ENCODE results near the gene CLCN6.
"Not testable (repeated sequence)": the region's sequence is repeated elsewhere in the genome, so short reads cannot be mapped to it uniquely, and the experiment has no call there.

Gene CLCN6

GRCh38 chr1:11802973-11803885 lies 2.8 kb upstream of the CLCN6 start (continued):
- TF ChIP-seq ZNF561 (tag by site-specific recombination; IDR thresholded peaks at IDR 0.05; ENCODE audit: borderline replicate concordance) (no peak), ZFHX2 (tag by site-specific recombination; conservative IDR thresholded peaks at IDR 0.05) (peak; percentile 77), ZNF777 (tag by site-specific recombination; IDR thresholded peaks at IDR 0.05; ENCODE audit: borderline replicate concordance) (no peak), ZNF518A (tag by site-specific recombination; conservative IDR thresholded peaks at IDR 0.05; ENCODE audit: low read depth) (no peak), PBX3 (CRISPR knock-in tag; IDR thresholded peaks at IDR 0.05) (peak; percentile 78; the same call in 1 of the 2 replicates), KLF1 (tag by site-specific recombination; IDR thresholded peaks at IDR 0.05) (peak; percentile 9; the same call in 1 of the 2 replicates), ZNF362 (tag by site-specific recombination; IDR thresholded peaks at IDR 0.05) (no peak), ZBTB48 (tag by site-specific recombination; IDR thresholded peaks at IDR 0.05) (peak; percentile 94), ZNF621 (tag by site-specific recombination; IDR thresholded peaks at IDR 0.05) (no peak), ZNF610 (tag by site-specific recombination; IDR thresholded peaks at IDR 0.05; ENCODE audit: borderline replicate concordance) (no peak)

GRCh38 chr1:11803924-11804665 lies 1.9 kb upstream of the CLCN6 start:
- peak; percentile 78 for TF ChIP-seq ZNF121 (tag by site-specific recombination; IDR thresholded peaks at IDR 0.05)
- H3K9me3 ChIP-seq (ENCODE audit: control insufficient read depth, insufficient read depth, low read depth, low read length); H3K4me1 ChIP-seq (ENCODE audit: control insufficient read depth, insufficient read depth, low read length); H3K4me3 ChIP-seq (ENCODE audit: low read depth, low read length); H3K27ac ChIP-seq (ENCODE audit: extremely low read depth, low read depth, low read length): not testable (repeated sequence)
- ChIA-PET POLR2A (interaction anchor here (0.7 to 2.0 kb wide), 9 partner anchors 10 to 176 kb away, joined by 4 to 11 read pairs (median 5); partner anchors contain the start of genes AGTRAP and MFN2), CTCF (interaction anchor here (0.6 to 1.1 kb wide), 6 partner anchors 17 to 276 kb away, joined by 3 to 8 read pairs (median 3); no protein-coding TSS in a partner anchor)
- peaks cover 0 to 56% of the 10 kb centered on the region in 2 experiments; a peak in 2 of 3 replicates for H3K36me3 ChIP-seq (ENCODE audit: control insufficient read depth in 2 of 2, insufficient read depth in 1 of 2, low read length in 2 of 2)

All from HEK293 (cell line).